ENCODE measurements around the gene PHOSPHO2. TPM values are rescaled to one million over a fixed set of nuclear protein-coding genes. Genes with fewer than 3 reads are reported as not detected.

PHOSPHO2 gene
- 4.2 and 7.7 TPM in 2 replicates for total RNA-seq

GRCh38 chr2:169694113-169694893, at the start of gene PHOSPHO2, which contains the start of gene CFAP210:
PHOSPHO2 (plus strand) TSS chr2:169694469; CDS start chr2:169700972, 6,503 bp downstream.
CFAP210 (minus strand) TSS chr2:169694405; CDS start chr2:169694327, 78 bp downstream.
- peak; percentile 91 for DNase-seq (ENCODE audit: low read depth)

GRCh38 chr2:169647496-169647895, 46.8 kb upstream of the PHOSPHO2 start:
- DNase-seq (ENCODE audit: low read depth): no peak

- DNase-seq (ENCODE audit: low read depth): no peak
Observed at GRCh38 chr2:169649278-169649677, 45.0 kb upstream of the PHOSPHO2 start.

GRCh38 chr2:169653636-169654035, 40.6 kb upstream of the PHOSPHO2 start:
- DNase-seq (ENCODE audit: low read depth): no peak

GRCh38 chr2:169656164-169656563, 38.1 kb upstream of the PHOSPHO2 start:
- no peak for DNase-seq (ENCODE audit: low read depth)

GRCh38 chr2:169658877-169659276, 35.4 kb upstream of the PHOSPHO2 start:
- no peak for DNase-seq (ENCODE audit: low read depth)

GRCh38 chr2:169659320-169659719, 34.9 kb upstream of the PHOSPHO2 start:
- DNase-seq (ENCODE audit: low read depth): no peak

GRCh38 chr2:169661265-169661664, 33.0 kb upstream of the PHOSPHO2 start:
- DNase-seq (ENCODE audit: low read depth): no peak

GRCh38 chr2:169662744-169663143, 31.5 kb upstream of the PHOSPHO2 start:
- DNase-seq (ENCODE audit: low read depth): no peak

GRCh38 chr2:169663247-169663646, 31.0 kb upstream of the PHOSPHO2 start:
- no peak for DNase-seq (ENCODE audit: low read depth)

- DNase-seq (ENCODE audit: low read depth): no peak
Observed at GRCh38 chr2:169664600-169664977, 29.7 kb upstream of the PHOSPHO2 start.

- DNase-seq (ENCODE audit: low read depth): no peak
Observed at GRCh38 chr2:169664978-169665930, 29.0 kb upstream of the PHOSPHO2 start.

- no peak for DNase-seq (ENCODE audit: low read depth)
Observed at GRCh38 chr2:169667583-169667982, 26.7 kb upstream of the PHOSPHO2 start.

- no peak for DNase-seq (ENCODE audit: low read depth)
Observed at GRCh38 chr2:169670215-169670651, 24.0 kb upstream of the PHOSPHO2 start.

GRCh38 chr2:169670937-169671336, 23.3 kb upstream of the PHOSPHO2 start:
- no peak for DNase-seq (ENCODE audit: low read depth)

- DNase-seq (ENCODE audit: low read depth): no peak
Observed at GRCh38 chr2:169672406-169672805, 21.9 kb upstream of the PHOSPHO2 start.

GRCh38 chr2:169673106-169673505, 21.2 kb upstream of the PHOSPHO2 start:
- no peak for DNase-seq (ENCODE audit: low read depth)

GRCh38 chr2:169673921-169674320, 20.3 kb upstream of the PHOSPHO2 start:
- DNase-seq (ENCODE audit: low read depth): no peak

GRCh38 chr2:169676357-169676756, 17.9 kb upstream of the PHOSPHO2 start:
- DNase-seq (ENCODE audit: low read depth): no peak

- no peak for DNase-seq (ENCODE audit: low read depth)
Observed at GRCh38 chr2:169676850-169677249, 17.4 kb upstream of the PHOSPHO2 start.

- DNase-seq (ENCODE audit: low read depth): no peak
Observed at GRCh38 chr2:169683054-169683424, 11.2 kb upstream of the PHOSPHO2 start.

- peak; percentile 22 for DNase-seq (ENCODE audit: low read depth)
Observed at GRCh38 chr2:169683425-169684134, 10.7 kb upstream of the PHOSPHO2 start.

All from renal cortical epithelial cell (primary cell).